PC-9 (cell line): Measurements from ENCODE around the gene MUSTN1. TPM values are rescaled to one million over a fixed set of nuclear protein-coding genes. Genes with fewer than 3 reads are reported as not detected.
A peak's percentile ranks its signal among the peaks of the same experiment; 100 is the strongest.

Experiments
- Bru-seq: library from RNA; stranded (reverse); fragments of 400-500 nt; gene quantifications from one replicate; lab custom pipeline; 2021; lab: Mats Ljungman, UMichigan
- BruChase-seq, 2 experiments: library from RNA; stranded (reverse); fragments of 400-500 nt; gene quantifications; one replicate each; lab custom pipeline; 2021; lab: Mats Ljungman, UMichigan
- BruUV-seq: library from RNA; stranded (reverse); fragments of 400-500 nt; replicated peaks from 2 replicates; lab custom pipeline; 2021; lab: Mats Ljungman, UMichigan
- CTCF ChIA-PET: fragments of 300-600 bp; sonication (Branson Sonifier 250); formaldehyde crosslinking; loops from one replicate; lab custom pipeline; 2022; ENCODE audit warnings: antibody characterized with exemption; lab: Charles Lee
- POLR2A ChIA-PET: fragments of 300-600 bp; sonication (Branson Sonifier 250); formaldehyde crosslinking; loops from one replicate; lab custom pipeline; 2022; ENCODE audit warnings: antibody characterized with exemption; ENCODE audit not compliant: unreplicated experiment; lab: Charles Lee
- DNase-seq, 2 experiments: peaks; one replicate each; pipeline versions ENCODE4 v3.0.0 to v3.0.0-alpha.2; 2015 to 2022; ENCODE audit warnings: mixed read lengths in 1 of 2
- H2AFZ ChIP-seq: fragments of 200-600 bp; sonication (generic); 2 replicates; pipeline ENCODE4 v1.8.1; 2017; ENCODE audit warnings: antibody characterized with exemption
- H3F3A ChIP-seq: fragments of 200-600 bp; sonication (generic); 2 replicates; pipeline ENCODE4 v1.8.1; 2017; ENCODE audit warnings: antibody characterized with exemption, mild to moderate bottlenecking, low read depth; ENCODE audit not compliant: insufficient read depth
- H3K27ac ChIP-seq: fragments of 200-600 bp; sonication (generic); 2 replicates; pipeline ENCODE4 v1.6.1; 2016; ENCODE audit warnings: mixed run types
- H3K27me3 ChIP-seq: fragments of 200-600 bp; sonication (generic); 2 replicates; pipeline ENCODE4 v1.6.1; 2016; ENCODE audit warnings: low read depth, mixed run types; ENCODE audit not compliant: insufficient read depth
- H3K36me3 ChIP-seq: fragments of 200-600 bp; sonication (generic); 2 replicates; pipeline ENCODE4 v1.6.1; 2016; ENCODE audit warnings: low read depth, mixed run types
- H3K4me1 ChIP-seq: fragments of 200-600 bp; sonication (generic); replicated peaks from 2 replicates; pipeline ENCODE4 v1.6.1; 2016; ENCODE audit warnings: mixed run types; ENCODE audit not compliant: insufficient read depth
- H3K4me2 ChIP-seq: fragments of 200-600 bp; sonication (generic); 2 replicates; pipeline ENCODE4 v1.6.1; 2017; ENCODE audit warnings: mixed run types
- H3K4me3 ChIP-seq: fragments of 200-600 bp; sonication (generic); 2 replicates; pipeline ENCODE4 v1.6.1; 2016; ENCODE audit warnings: mixed run types
- H3K79me2 ChIP-seq: fragments of 200-600 bp; sonication (generic); 2 replicates; pipeline ENCODE4 v1.6.1; 2017; ENCODE audit warnings: low read depth, mixed run types
- H3K9me2 ChIP-seq: fragments of 200-600 bp; sonication (generic); 2 replicates; pipeline ENCODE4 v1.8.1; 2017; ENCODE audit warnings: mild to moderate bottlenecking; ENCODE audit not compliant: insufficient read depth
- H3K9me3 ChIP-seq: fragments of 200-600 bp; sonication (generic); 2 replicates; pipeline ENCODE4 v1.8.1; 2016; ENCODE audit warnings: low read depth; ENCODE audit not compliant: insufficient read depth
- H4K20me1 ChIP-seq: fragments of 200-600 bp; sonication (generic); 2 replicates; pipeline ENCODE4 v1.8.1; 2017; ENCODE audit not compliant: insufficient read depth
- EZH2 ChIP-seq: fragments of 200-600 bp; sonication (generic); IDR thresholded peaks from 2 replicates; pipeline ENCODE4 v1.8.0; 2017; ENCODE audit warnings: antibody characterized with exemption, low read depth
- intact Hi-C: fragments of 100-400 bp; cut with micrococcal nuclease; formaldehyde crosslinking; loops from one replicate; pipeline ENCODE4 v1.10.0; 2022; ENCODE audit not compliant: unreplicated experiment
- long read RNA-seq: library from polyadenylated mRNA; stranded (forward); transcript quantifications from one replicate; pipeline ENCODE4 v2.0.0, GENCODE V29; 2022
- total RNA-seq: library from RNA; stranded (reverse); gene quantifications from 2 replicates; pipeline ENCODE4 v1.2.3, GENCODE V29; 2021
- TF ChIP-seq, protein P1 (sequence below): fragments of 200-600 bp; sonication (generic); conservative IDR thresholded peaks from 2 replicates; pipeline ENCODE4 v1.6.1; 2017; ENCODE audit warnings: mixed run types, antibody characterized with exemption, mild to moderate bottlenecking, moderate library complexity

The MUSTN1 gene
- total RNA-seq, result 1.8 TPM in 1 of 2 replicates, not detected in the other
- Bru-seq, nascent RNA, result percentile 36 among the genes with signal in this experiment
- BruChase-seq, experiment 1, labeled RNA remaining after a 2-hour chase, result percentile 32 among the genes with signal in this experiment
- BruChase-seq, experiment 2, labeled RNA remaining after a 6-hour chase, result percentile 60 among the genes with signal in this experiment
- long read RNA-seq, result 0 reads

GRCh38 chr3:52834871-52835501, at the start of gene MUSTN1:
Gene MUSTN1, minus strand, starts transcription at chr3:52835019. Its CDS starts 71 bp downstream, at chr3:52834948.
- no peak within 1 kb of the TSS for H2AFZ ChIP-seq
- H3K4me2 ChIP-seq, result no peak within 1 kb of the TSS
- no peak for DNase-seq
- ChIA-PET CTCF (no interaction called here), POLR2A (interaction anchor here (0.6 kb wide), 1 partner anchor 74 kb away, joined by 3 read pairs; no protein-coding TSS in a partner anchor)
- no peaks in the 10 kb centered on the region for H3K9me2 ChIP-seq
- H4K20me1 ChIP-seq, result peaks cover 4% of the 10 kb centered on the region; the same call in 1 of the 2 replicates
- peaks cover 3% of the 10 kb centered on the region; the same call in 1 of the 2 replicates for H3F3A ChIP-seq
- BruUV-seq, result no TSS peak
- intact Hi-C loops, result no loop called here
- H3K9me3 ChIP-seq, result no peaks in the 10 kb centered on the region
- no peak for TF ChIP-seq EZH2
- TF ChIP-seq, protein P1, sequence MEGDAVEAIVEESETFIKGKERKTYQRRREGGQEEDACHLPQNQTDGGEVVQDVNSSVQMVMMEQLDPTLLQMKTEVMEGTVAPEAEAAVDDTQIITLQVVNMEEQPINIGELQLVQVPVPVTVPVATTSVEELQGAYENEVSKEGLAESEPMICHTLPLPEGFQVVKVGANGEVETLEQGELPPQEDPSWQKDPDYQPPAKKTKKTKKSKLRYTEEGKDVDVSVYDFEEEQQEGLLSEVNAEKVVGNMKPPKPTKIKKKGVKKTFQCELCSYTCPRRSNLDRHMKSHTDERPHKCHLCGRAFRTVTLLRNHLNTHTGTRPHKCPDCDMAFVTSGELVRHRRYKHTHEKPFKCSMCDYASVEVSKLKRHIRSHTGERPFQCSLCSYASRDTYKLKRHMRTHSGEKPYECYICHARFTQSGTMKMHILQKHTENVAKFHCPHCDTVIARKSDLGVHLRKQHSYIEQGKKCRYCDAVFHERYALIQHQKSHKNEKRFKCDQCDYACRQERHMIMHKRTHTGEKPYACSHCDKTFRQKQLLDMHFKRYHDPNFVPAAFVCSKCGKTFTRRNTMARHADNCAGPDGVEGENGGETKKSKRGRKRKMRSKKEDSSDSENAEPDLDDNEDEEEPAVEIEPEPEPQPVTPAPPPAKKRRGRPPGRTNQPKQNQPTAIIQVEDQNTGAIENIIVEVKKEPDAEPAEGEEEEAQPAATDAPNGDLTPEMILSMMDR, result no peak
- peaks cover 11% of the 10 kb centered on the region for H3K4me1 ChIP-seq
- no peak within 1 kb of the TSS for H3K27ac ChIP-seq
- no peaks in the 10 kb centered on the region for H3K36me3 ChIP-seq
- H3K79me2 ChIP-seq, result no peaks in the 10 kb centered on the region
- H3K4me3 ChIP-seq, result no peak within 1 kb of the TSS
- H3K27me3 ChIP-seq, result no peaks in the 10 kb centered on the region

- ChIA-PET CTCF (no interaction called here), POLR2A (no interaction called here)
- H3K4me2 ChIP-seq, result no peak overlapping the region
- H3K9me2 ChIP-seq, result no peaks in the 10 kb centered on the region
- no peaks in the 10 kb centered on the region for H3K9me3 ChIP-seq
- no peaks in the 10 kb centered on the region for H3K79me2 ChIP-seq
- BruUV-seq, result no TSS peak
- no peaks in the 10 kb centered on the region for H3K4me1 ChIP-seq
- TF ChIP-seq, protein P1, result no peak
- TF ChIP-seq EZH2, result no peak
- no peaks in the 10 kb centered on the region for H3K36me3 ChIP-seq
- H3K27ac ChIP-seq, result no peak overlapping the region
- H3F3A ChIP-seq, result no peaks in the 10 kb centered on the region
- H2AFZ ChIP-seq, result no peak overlapping the region
- H4K20me1 ChIP-seq, result no peaks in the 10 kb centered on the region
- no peak overlapping the region for H3K4me3 ChIP-seq
- intact Hi-C loops, result no loop called here
- no peak for DNase-seq
- H3K27me3 ChIP-seq, result no peaks in the 10 kb centered on the region
Observed at GRCh38 chr3:52882377-52882776, 47.6 kb upstream of the MUSTN1 start.

DNA sequence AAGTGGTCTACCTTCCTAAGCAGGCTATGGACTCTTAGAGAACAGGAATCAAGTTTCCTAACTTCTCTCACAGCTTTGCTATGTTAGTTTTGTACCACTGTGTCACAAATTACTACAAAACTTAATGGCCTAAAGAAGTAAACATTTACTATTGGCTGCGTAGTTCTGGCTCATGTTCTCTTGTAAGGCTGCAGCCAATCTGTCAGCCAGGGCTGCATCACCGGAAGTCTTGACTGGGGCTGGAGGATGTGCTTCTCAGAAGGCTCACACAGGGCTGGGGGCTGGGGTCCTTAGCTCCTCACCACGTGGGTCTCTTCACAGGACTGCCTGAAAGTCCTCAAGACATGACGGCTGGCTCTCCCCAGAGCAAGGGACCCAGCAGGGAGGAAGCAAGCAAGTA, 47.1 kb upstream of the MUSTN1 start:
- no peak overlapping the region for H3K4me2 ChIP-seq
- H3F3A ChIP-seq, result no peaks in the 10 kb centered on the region
- no peak for TF ChIP-seq EZH2
- TF ChIP-seq, protein P1, result no peak
- no peak overlapping the region for H2AFZ ChIP-seq
- no peak overlapping the region for H3K27ac ChIP-seq
- no peaks in the 10 kb centered on the region for H3K9me2 ChIP-seq
- no peak overlapping the region for H3K4me3 ChIP-seq
- H3K36me3 ChIP-seq, result no peaks in the 10 kb centered on the region
- POLR2A ChIA-PET, result no interaction called here
- H3K4me1 ChIP-seq, result no peaks in the 10 kb centered on the region
- no peaks in the 10 kb centered on the region for H4K20me1 ChIP-seq
- no peaks in the 10 kb centered on the region for H3K27me3 ChIP-seq
- CTCF ChIA-PET, result no interaction called here
- intact Hi-C loops, result no loop called here
- H3K79me2 ChIP-seq, result no peaks in the 10 kb centered on the region
- BruUV-seq, result no TSS peak
- DNase-seq, result no peak
- H3K9me3 ChIP-seq, result no peaks in the 10 kb centered on the region
